ENCODE measurements around the gene METRN.

The METRN gene

DNA sequence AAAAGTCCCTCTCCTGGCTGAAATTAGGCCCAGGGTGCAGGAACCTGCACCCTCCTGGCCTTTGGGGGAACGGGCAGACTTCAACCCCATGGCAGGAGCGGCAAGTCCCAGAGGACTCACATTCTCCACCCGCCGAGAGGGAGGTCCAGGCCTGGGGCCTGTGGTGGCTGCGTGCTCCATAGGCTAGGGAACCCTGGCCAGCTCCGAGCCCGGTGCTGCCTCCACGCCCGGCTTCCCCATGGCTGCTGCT lies 11.2 kb downstream of the METRN start:
- no peak for ATAC-seq
- TF ChIP-seq TOX (CRISPR knock-in tag; IDR thresholded peaks at IDR 0.05; ENCODE audit: borderline replicate concordance) (no peak), GLIS3 (CRISPR knock-in tag; IDR thresholded peaks at IDR 0.05) (no peak), ESRRG (CRISPR knock-in tag; IDR thresholded peaks at IDR 0.05) (no peak), RARB (CRISPR knock-in tag; IDR thresholded peaks at IDR 0.05) (no peak), ZC3H10 (CRISPR knock-in tag; IDR thresholded peaks at IDR 0.05) (no peak)

- TF ChIP-seq PPARA (CRISPR knock-in tag; IDR thresholded peaks at IDR 0.05; ENCODE audit: borderline replicate concordance): no peak
- peak; percentile 85 for TF ChIP-seq ZFP3 (CRISPR knock-in tag; IDR thresholded peaks at IDR 0.05)
- no peak for TF ChIP-seq CSDC2 (CRISPR knock-in tag; IDR thresholded peaks at IDR 0.05)
- ATAC-seq: peak; percentile 25
These were observed 11.7 kb downstream of the METRN start, which contains the start of the genes CCDC78 and HAGHL for GRCh38 chr16:726438-727290. Gene CCDC78, minus strand, starts transcription at chr16:726443. Its CDS starts 76 bp downstream, at chr16:726367. Gene HAGHL, plus strand, starts transcription at chr16:727106. Its CDS starts 404 bp downstream, at chr16:727510.

GRCh38 chr16:727291-727977 lies 12.5 kb downstream of the METRN start:
- ATAC-seq: peak; percentile 8
- no peak for TF ChIP-seq TCF4 (CRISPR knock-in tag; IDR thresholded peaks at IDR 0.05; ENCODE audit: borderline replicate concordance)

- TF ChIP-seq PPARA (CRISPR knock-in tag; IDR thresholded peaks at IDR 0.05; ENCODE audit: borderline replicate concordance) (no peak), ARNTL (CRISPR knock-in tag; IDR thresholded peaks at IDR 0.05; ENCODE audit: borderline replicate concordance, low read depth) (peak; percentile 70; the same call in 1 of the 2 replicates)
- peak; percentile 63 for ATAC-seq
These were observed 13.4 kb downstream of the METRN start for GRCh38 chr16:728131-728889.

- ATAC-seq: no peak
- TF ChIP-seq, protein P1, sequence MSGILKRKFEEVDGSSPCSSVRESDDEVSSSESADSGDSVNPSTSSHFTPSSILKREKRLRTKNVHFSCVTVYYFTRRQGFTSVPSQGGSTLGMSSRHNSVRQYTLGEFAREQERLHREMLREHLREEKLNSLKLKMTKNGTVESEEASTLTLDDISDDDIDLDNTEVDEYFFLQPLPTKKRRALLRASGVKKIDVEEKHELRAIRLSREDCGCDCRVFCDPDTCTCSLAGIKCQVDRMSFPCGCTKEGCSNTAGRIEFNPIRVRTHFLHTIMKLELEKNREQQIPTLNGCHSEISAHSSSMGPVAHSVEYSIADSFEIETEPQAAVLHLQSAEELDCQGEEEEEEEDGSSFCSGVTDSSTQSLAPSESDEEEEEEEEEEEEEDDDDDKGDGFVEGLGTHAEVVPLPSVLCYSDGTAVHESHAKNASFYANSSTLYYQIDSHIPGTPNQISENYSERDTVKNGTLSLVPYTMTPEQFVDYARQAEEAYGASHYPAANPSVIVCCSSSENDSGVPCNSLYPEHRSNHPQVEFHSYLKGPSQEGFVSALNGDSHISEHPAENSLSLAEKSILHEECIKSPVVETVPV (CRISPR knock-in tag; IDR thresholded peaks at IDR 0.05): no peak
- no peak for TF ChIP-seq SNAI2 (CRISPR knock-in tag; IDR thresholded peaks at IDR 0.05)
- TF ChIP-seq TSHZ2 (CRISPR knock-in tag; IDR thresholded peaks at IDR 0.05): no peak
- TF ChIP-seq, protein P2, sequence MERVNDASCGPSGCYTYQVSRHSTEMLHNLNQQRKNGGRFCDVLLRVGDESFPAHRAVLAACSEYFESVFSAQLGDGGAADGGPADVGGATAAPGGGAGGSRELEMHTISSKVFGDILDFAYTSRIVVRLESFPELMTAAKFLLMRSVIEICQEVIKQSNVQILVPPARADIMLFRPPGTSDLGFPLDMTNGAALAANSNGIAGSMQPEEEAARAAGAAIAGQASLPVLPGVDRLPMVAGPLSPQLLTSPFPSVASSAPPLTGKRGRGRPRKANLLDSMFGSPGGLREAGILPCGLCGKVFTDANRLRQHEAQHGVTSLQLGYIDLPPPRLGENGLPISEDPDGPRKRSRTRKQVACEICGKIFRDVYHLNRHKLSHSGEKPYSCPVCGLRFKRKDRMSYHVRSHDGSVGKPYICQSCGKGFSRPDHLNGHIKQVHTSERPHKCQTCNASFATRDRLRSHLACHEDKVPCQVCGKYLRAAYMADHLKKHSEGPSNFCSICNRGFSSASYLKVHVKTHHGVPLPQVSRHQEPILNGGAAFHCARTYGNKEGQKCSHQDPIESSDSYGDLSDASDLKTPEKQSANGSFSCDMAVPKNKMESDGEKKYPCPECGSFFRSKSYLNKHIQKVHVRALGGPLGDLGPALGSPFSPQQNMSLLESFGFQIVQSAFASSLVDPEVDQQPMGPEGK (CRISPR knock-in tag; IDR thresholded peaks at IDR 0.05; ENCODE audit: borderline replicate concordance): no peak
- no peak for TF ChIP-seq POU6F1 (CRISPR knock-in tag; IDR thresholded peaks at IDR 0.05; ENCODE audit: borderline replicate concordance, low read depth)
- no peak for TF ChIP-seq RARB (CRISPR knock-in tag; IDR thresholded peaks at IDR 0.05)
- TF ChIP-seq OSR1 (CRISPR knock-in tag; IDR thresholded peaks at IDR 0.05): no peak
- TF ChIP-seq ZNF70 (CRISPR knock-in tag; IDR thresholded peaks at IDR 0.05): no peak
- TF ChIP-seq ZFP3 (CRISPR knock-in tag; IDR thresholded peaks at IDR 0.05): no peak
- no peak for TF ChIP-seq TCF4 (CRISPR knock-in tag; IDR thresholded peaks at IDR 0.05; ENCODE audit: borderline replicate concordance)
- TF ChIP-seq CSDC2 (CRISPR knock-in tag; IDR thresholded peaks at IDR 0.05): no peak
- no peak for TF ChIP-seq PPARA (CRISPR knock-in tag; IDR thresholded peaks at IDR 0.05; ENCODE audit: borderline replicate concordance)
- TF ChIP-seq TOX (CRISPR knock-in tag; IDR thresholded peaks at IDR 0.05; ENCODE audit: borderline replicate concordance): no peak
- no peak for TF ChIP-seq ZC3H10 (CRISPR knock-in tag; IDR thresholded peaks at IDR 0.05)
- TF ChIP-seq ISL1 (CRISPR knock-in tag; IDR thresholded peaks at IDR 0.05): no peak
- no peak for TF ChIP-seq ESRRG (CRISPR knock-in tag; IDR thresholded peaks at IDR 0.05)
These were observed 14.2 kb downstream of the METRN start for GRCh38 chr16:728890-729744.
